IPS-18a (cell line): ENCODE measurements around the gene SLC34A1.

Experiments
- H3K27ac ChIP-seq: one replicate; pipeline ENCODE4 v1.5.1; 2013; ENCODE audit warnings: low read length
- H3K27me3 ChIP-seq: one replicate; pipeline ENCODE4 v1.6.1; 2013; ENCODE audit warnings: mild to moderate bottlenecking, low read length; ENCODE audit not compliant: control insufficient read depth, insufficient read depth
- H3K36me3 ChIP-seq: one replicate; pipeline ENCODE4 v1.6.1; 2013; ENCODE audit warnings: low read depth, low read length; ENCODE audit not compliant: control insufficient read depth
- H3K4me1 ChIP-seq: one replicate; pipeline ENCODE4 v1.6.1; 2013; ENCODE audit warnings: low read depth, low read length; ENCODE audit not compliant: control insufficient read depth
- H3K4me3 ChIP-seq: one replicate; pipeline ENCODE4 v1.5.1; 2013; ENCODE audit warnings: low read length
- H3K9ac ChIP-seq: one replicate; pipeline ENCODE4 v1.6.1; 2013; ENCODE audit warnings: mild to moderate bottlenecking, low read length, moderate library complexity
- H3K9me3 ChIP-seq: one replicate; pipeline ENCODE4 v1.6.1; 2013; ENCODE audit warnings: low read depth, low read length; ENCODE audit not compliant: control insufficient read depth

SLC34A1 gene

DNA sequence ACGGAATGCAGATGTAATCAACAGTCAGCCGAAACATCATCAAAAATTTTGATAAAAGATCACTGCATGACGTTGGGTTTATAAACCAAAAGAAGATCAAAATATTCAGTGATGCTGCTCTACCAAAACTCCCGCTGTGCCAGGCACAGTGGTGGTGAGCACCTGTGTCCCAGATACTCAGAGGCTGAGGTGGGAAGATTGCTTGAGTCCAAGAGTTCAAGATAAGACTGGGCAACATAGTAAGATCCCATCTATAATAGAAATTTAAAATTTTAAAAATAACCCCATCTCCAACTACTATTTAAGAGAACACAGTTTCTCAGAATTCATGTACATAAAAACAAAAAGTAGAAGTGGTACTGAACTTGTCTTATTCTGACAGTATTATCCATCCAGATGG lies 36.5 kb upstream of the SLC34A1 start:
- no peaks in the 10 kb centered on the region for H3K9me3 ChIP-seq
- no peaks in the 10 kb centered on the region for H3K27me3 ChIP-seq
- no peak overlapping the region for H3K9ac ChIP-seq
- no peak overlapping the region for H3K4me3 ChIP-seq
- H3K27ac ChIP-seq: no peak overlapping the region
- peaks cover 4% of the 10 kb centered on the region for H3K4me1 ChIP-seq
- H3K36me3 ChIP-seq: peaks cover 8% of the 10 kb centered on the region

DNA sequence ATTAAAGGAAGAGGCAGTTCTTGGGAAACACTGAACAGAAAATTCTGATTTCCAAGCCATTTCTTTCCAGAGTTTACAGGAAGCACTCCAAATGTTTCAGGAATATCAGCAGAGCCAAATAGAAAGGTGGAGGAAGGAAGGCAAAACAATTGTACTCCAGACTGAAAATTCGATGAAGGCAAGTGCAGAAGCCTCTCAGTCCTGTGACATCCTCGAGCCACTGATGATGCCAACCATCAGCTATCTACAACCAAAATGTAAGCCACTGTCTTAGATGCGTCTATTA lies 34.9 kb upstream of the SLC34A1 start:
- Histone ChIP-seq H3K9ac (no peak overlapping the region), H3K36me3 (peaks cover 8% of the 10 kb centered on the region), H3K4me3 (no peak overlapping the region), H3K4me1 (peaks cover 4% of the 10 kb centered on the region), H3K9me3 (no peaks in the 10 kb centered on the region), H3K27ac (no peak overlapping the region), H3K27me3 (no peaks in the 10 kb centered on the region)

DNA sequence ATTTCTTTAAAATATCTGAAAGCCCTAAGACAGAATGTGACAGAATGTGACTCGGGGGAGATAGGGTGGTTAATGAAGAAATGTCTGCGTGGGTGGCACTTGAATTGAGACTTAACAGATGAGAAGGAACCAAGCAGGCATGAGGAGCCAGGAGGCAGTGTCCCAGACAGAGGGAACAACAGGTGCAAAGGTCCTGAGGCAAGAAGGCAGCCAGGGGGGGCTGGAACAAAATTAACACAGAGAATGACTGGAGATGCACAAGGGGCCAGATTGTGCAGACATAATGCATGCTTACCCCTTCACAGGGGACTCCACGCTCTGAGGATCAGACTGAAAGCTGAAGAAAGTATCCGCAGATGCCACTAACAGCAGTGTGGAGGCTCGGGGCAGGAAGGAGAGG lies 34.5 kb upstream of the SLC34A1 start:
- Histone ChIP-seq H3K4me1 (peaks cover 4% of the 10 kb centered on the region), H3K4me3 (peak overlapping the region; percentile 97), H3K9me3 (no peaks in the 10 kb centered on the region), H3K27ac (no peak overlapping the region), H3K9ac (no peak overlapping the region), H3K36me3 (peaks cover 8% of the 10 kb centered on the region), H3K27me3 (no peaks in the 10 kb centered on the region)

DNA sequence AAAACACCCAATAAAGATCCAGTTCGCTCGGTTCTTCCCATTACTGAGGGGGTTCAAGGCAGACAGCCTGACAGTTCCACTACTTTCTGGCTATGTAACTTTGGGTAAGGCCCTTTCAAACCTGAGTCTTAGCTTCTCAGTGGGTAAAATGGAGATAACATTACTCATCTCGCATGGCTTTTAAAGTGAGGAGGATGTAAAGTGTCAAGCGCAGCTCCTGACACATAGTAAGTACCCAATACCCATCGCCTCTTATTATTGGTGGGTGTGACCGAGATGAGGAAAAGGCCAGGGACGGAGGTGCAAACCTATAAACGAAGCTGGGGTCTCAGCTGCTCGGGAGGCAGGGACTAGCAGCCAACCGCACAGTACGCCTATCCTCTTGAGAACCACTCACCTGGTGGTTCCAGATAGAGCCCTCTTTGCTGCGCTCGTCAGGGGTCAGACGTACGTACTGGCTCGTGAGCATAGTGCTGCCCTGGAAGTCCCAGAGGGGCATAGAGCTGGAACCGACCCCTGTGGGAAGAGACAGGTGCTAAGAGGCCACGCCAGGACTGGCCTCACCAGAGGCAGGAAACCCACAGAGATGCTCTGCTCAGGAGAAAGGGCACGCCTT lies 33.4 kb upstream of the SLC34A1 start:
- no peaks in the 10 kb centered on the region for H3K27me3 ChIP-seq
- H3K4me3 ChIP-seq: peak overlapping the region; percentile 97
- peak overlapping the region; percentile 90 for H3K9ac ChIP-seq
- H3K4me1 ChIP-seq: peaks cover 4% of the 10 kb centered on the region
- H3K27ac ChIP-seq: peak overlapping the region; percentile 96
- H3K9me3 ChIP-seq: no peaks in the 10 kb centered on the region
- H3K36me3 ChIP-seq: peaks cover 8% of the 10 kb centered on the region

DNA sequence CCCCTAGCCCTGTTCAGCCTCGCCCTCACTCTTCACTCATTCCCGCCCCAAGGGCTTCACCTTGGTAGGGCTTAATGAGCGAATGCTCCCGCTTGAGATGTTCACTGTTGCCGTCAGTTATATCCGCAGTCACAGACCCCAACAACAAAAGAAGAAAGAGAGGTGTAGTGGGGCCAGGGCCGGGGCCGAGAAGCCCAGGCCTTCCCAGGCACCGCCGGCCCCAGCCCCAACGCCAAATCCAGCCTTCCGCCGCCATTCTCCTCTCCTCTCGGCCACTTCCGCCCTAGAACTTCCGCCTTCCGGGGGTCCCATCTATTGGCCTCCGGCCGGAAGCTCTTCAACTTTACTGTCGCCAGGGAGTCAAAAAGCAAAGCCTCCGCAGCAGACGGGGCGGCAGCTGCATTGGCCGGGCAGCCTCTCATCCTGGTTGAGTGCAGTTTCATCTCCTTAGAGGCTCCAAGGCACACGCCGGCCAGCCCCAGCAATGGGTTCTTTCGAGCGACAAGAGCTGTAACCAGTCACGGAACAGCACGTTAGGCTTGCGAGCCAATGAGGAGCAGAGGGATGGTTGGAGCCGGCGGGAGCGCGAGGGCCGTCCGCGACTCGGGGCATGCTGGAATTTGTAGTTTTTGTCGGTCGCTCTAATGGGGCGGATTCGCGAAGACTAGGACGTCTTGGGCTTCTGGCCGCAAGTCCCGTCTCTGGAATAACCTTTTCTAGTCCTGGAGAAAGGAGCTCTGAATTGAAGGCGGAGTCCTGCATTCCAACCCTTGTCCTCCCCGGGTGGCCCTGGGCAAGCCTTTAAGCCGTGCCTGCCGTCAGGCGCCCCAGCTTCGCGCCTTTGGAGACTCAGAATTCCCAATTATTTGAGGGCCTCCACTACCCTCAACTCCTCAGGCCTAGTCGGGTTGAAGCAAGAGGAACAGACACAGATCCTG lies 32.6 kb upstream of the SLC34A1 start, which contains the start of gene LMAN2:
Gene LMAN2 (minus strand): TSS at position 277 of the 938 bp plus-strand sequence. CDS start 21 bp downstream, at position 256.
- H3K27me3 ChIP-seq: no peaks in the 10 kb centered on the region
- H3K9ac ChIP-seq: peak within 1 kb of the TSS; percentile 90
- H3K4me1 ChIP-seq: peaks cover 4% of the 10 kb centered on the region
- H3K9me3 ChIP-seq: no peaks in the 10 kb centered on the region
- peaks cover 8% of the 10 kb centered on the region for H3K36me3 ChIP-seq
- H3K27ac ChIP-seq: peak within 1 kb of the TSS; percentile 96
- peak within 1 kb of the TSS; percentile 97 for H3K4me3 ChIP-seq

DNA sequence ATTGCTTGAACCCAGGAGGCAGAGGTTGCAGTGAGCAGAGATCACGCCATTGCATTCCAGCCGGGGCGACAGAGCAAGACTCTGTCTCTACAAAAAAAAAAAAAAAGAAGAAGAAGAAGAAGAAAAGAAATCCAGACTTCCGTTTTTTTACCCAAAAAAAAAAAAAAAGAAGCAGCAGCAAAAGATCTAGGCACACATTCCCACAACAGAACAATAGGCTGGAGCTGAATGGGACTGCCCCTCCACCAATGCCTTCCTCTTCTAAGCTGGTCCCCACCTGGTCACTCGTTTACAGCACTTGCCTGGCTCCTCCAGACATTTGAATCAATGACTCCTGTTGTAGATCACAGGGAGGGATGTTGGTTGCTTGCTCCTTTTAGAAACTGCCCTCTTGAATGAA lies 31.1 kb upstream of the SLC34A1 start:
- H3K27me3 ChIP-seq: no peaks in the 10 kb centered on the region
- H3K4me1 ChIP-seq: peaks cover 4% of the 10 kb centered on the region
- H3K9ac ChIP-seq: no peak overlapping the region
- H3K9me3 ChIP-seq: no peaks in the 10 kb centered on the region
- H3K36me3 ChIP-seq: no peaks in the 10 kb centered on the region
- no peak overlapping the region for H3K4me3 ChIP-seq
- no peak overlapping the region for H3K27ac ChIP-seq

DNA sequence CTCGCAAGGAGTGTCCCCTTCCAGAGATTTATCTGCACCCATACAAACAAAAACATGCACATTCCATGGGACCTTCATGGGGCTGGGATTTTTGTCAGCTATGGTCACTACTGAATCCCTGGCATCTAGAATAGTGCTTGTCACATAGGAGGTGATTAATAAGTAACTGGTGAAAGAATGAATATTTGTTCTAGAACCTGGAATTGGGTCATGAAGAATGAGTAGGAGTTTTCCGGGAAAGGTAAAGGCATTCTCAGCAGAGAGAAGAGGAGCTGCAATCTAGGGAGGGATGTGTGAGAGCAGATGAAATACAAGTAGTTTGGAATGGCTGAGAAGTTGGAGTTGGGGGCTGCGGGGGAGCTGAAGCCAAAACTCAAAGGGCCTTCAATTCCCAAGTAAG lies 30.0 kb upstream of the SLC34A1 start:
- H3K4me1 ChIP-seq: peaks cover 4% of the 10 kb centered on the region
- no peaks in the 10 kb centered on the region for H3K9me3 ChIP-seq
- no peak overlapping the region for H3K9ac ChIP-seq
- H3K4me3 ChIP-seq: no peak overlapping the region
- H3K36me3 ChIP-seq: no peaks in the 10 kb centered on the region
- no peaks in the 10 kb centered on the region for H3K27me3 ChIP-seq
- H3K27ac ChIP-seq: no peak overlapping the region

DNA sequence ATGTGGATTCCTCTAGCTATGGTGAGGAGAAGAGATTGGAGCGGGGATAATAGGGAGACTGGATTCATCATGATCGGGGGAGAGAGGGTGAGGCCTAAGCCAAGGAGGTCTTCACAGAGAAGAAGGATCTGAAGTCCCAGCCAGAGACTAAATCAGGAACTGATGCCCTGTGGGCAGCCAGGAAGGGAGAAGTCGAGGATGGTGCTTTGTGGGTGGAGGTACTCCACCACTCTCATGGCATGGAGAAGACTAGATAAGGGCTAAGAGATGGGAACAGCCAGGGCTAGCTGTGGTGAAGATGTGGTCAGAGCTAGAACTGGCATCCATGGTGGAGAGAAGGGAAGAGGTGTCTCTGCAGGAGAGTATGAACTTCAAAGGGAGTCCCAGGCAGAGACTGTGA lies 29.5 kb upstream of the SLC34A1 start:
- Histone ChIP-seq H3K27me3 (no peaks in the 10 kb centered on the region), H3K27ac (no peak overlapping the region), H3K9ac (no peak overlapping the region), H3K36me3 (no peaks in the 10 kb centered on the region), H3K4me1 (peaks cover 4% of the 10 kb centered on the region), H3K4me3 (no peak overlapping the region), H3K9me3 (no peaks in the 10 kb centered on the region)

DNA sequence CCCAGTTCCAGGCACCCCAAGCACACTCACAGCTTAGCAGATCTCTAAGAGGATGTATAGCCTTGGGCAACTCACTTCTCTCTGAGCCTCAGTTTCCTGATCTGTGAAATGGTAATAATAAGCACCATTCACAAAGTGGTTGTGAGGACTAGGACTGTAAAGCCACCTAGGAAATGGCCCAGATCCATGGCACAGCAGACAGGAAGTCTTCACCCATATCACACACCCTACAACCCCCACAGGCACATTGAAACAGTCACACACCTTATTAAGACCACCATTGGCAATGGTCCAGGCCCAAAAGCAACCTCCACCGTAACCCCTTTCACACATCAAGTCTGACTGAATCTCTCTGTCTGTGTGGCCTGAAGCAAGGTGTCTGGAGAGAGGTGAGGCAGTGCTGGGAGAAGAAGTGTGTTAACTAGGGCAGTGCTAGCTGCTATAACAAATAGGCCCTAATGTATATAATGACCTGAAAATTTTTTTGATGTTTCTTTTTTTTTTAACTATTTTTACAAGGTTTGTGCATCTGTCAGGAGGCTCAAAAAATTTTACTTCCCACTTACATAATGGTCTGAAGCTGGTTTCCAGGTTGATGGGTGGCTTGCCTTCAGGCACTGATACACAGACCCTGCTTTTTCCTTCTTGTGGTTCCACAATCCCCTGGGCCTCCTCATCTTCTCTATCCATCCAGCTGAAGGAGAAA lies 28.9 kb upstream of the SLC34A1 start:
- no peaks in the 10 kb centered on the region for H3K27me3 ChIP-seq
- H3K9me3 ChIP-seq: no peaks in the 10 kb centered on the region
- no peaks in the 10 kb centered on the region for H3K36me3 ChIP-seq
- H3K4me1 ChIP-seq: peaks cover 4% of the 10 kb centered on the region
- H3K4me3 ChIP-seq: no peak overlapping the region
- H3K9ac ChIP-seq: no peak overlapping the region
- H3K27ac ChIP-seq: no peak overlapping the region

DNA sequence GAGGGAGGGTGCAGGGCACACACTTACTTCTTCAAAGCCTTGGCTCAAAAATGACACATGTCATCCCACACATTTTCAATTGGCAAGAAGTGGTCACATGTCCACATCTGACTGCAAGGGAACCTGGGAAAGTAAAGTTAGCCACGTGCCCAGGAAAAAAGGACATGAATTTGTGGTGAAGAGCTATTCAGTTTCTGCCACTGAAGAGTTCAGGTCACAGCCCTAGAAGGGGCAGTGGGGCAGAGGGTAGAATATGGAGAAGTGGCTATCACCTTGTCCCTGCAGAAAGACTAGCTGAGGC lies 28.4 kb upstream of the SLC34A1 start:
- Histone ChIP-seq H3K27me3 (no peaks in the 10 kb centered on the region), H3K9me3 (no peaks in the 10 kb centered on the region), H3K9ac (no peak overlapping the region), H3K36me3 (no peaks in the 10 kb centered on the region), H3K4me3 (no peak overlapping the region), H3K27ac (no peak overlapping the region), H3K4me1 (no peaks in the 10 kb centered on the region)

DNA sequence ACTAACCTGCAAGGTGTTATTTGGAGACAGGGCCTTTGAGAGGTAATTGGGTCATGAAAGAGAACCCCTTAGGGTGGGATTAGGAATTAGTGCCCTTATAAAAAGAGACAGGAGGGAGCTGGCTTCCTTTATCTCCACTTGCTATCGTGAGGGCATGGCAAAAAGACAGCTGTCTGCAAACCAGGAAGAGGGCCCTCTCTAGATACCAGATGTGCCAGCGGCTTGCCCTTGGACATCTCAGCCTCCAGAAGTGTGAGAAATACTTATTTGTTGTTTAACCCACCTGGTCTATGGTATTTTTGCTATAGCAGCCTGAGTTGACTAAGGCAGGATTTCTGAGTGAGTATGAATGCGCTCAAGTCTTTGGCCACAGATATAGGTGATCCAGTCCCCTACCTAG lies 27.5 kb upstream of the SLC34A1 start:
- Histone ChIP-seq H3K4me3 (no peak overlapping the region), H3K36me3 (no peaks in the 10 kb centered on the region), H3K27me3 (no peaks in the 10 kb centered on the region), H3K4me1 (no peaks in the 10 kb centered on the region), H3K27ac (no peak overlapping the region), H3K9me3 (no peaks in the 10 kb centered on the region), H3K9ac (no peak overlapping the region)
